Neural cell (in vitro differentiated cells): ENCODE measurements around the gene SHC1. TPM values are rescaled to one million over a fixed set of nuclear protein-coding genes. Genes with fewer than 3 reads are reported as not detected.

Source experiments
- H2AFZ ChIP-seq: fragments of 200-600, 300-800 bp; sonication (generic), shearing (Covaris generic); 2 replicates; pipeline ENCODE4 v1.6.0; 2014; ENCODE audit warnings: low read depth, mild to moderate bottlenecking, antibody characterized with exemption, low read length, moderate library complexity
- H3F3A ChIP-seq: fragments of 200-600 bp; shearing (Covaris generic); 2 replicates; pipeline ENCODE4 v1.6.1; 2016; ENCODE audit warnings: mild to moderate bottlenecking, moderate library complexity, mixed read lengths, antibody characterized with exemption, low read length; ENCODE audit not compliant: insufficient read depth, poor library complexity, severe bottlenecking
- H3K27ac ChIP-seq: fragments of 200-600, 300-800 bp; sonication (generic), shearing (Covaris generic); 2 replicates; pipeline ENCODE4 v1.5.1; 2014; ENCODE audit warnings: mild to moderate bottlenecking, low read length, moderate library complexity
- H3K27me3 ChIP-seq: fragments of 300-800, 200-600 bp; sonication (generic), shearing (Covaris generic); 2 replicates; pipeline ENCODE4 v1.6.0; 2014; ENCODE audit warnings: mild to moderate bottlenecking, low read depth, low read length, moderate library complexity; ENCODE audit not compliant: insufficient read depth
- H3K36me3 ChIP-seq: fragments of 300-800, 200-600 bp; sonication (generic), shearing (Covaris generic); 2 replicates; pipeline ENCODE4 v1.5.1; 2014; ENCODE audit warnings: mild to moderate bottlenecking, antibody characterized with exemption, low read length, moderate library complexity; ENCODE audit not compliant: insufficient read depth
- H3K4me2 ChIP-seq: fragments of 300-800, 200-600 bp; sonication (generic), shearing (Covaris generic); 2 replicates; pipeline ENCODE4 v1.6.0; 2014; ENCODE audit warnings: mild to moderate bottlenecking, low read length
- H3K4me3 ChIP-seq: fragments of 300-800, 200-600 bp; sonication (generic), shearing (Covaris generic); 2 replicates; pipeline ENCODE4 v1.5.1; 2014; ENCODE audit warnings: mild to moderate bottlenecking, low read length, moderate library complexity
- H3K79me2 ChIP-seq: fragments of 200-600 bp; shearing (Covaris generic); replicated peaks from 2 replicates; pipeline ENCODE4 v1.6.0; 2014; ENCODE audit warnings: mild to moderate bottlenecking, low read length, moderate library complexity; ENCODE audit not compliant: insufficient read depth
- H3K9ac ChIP-seq: fragments of 300-800, 200-600 bp; sonication (generic), shearing (Covaris generic); 2 replicates; pipeline ENCODE4 v1.6.1; 2016; ENCODE audit warnings: mild to moderate bottlenecking, low read length, mixed read lengths
- H3K9me2 ChIP-seq: fragments of 200-600 bp; shearing (Covaris generic); 2 replicates; pipeline ENCODE4 v1.6.1; 2016; ENCODE audit warnings: mild to moderate bottlenecking, low read length, mixed read lengths; ENCODE audit not compliant: insufficient read depth
- H3K9me3 ChIP-seq: fragments of 200-600, 300-800 bp; sonication (generic), shearing (Covaris generic); 2 replicates; pipeline ENCODE4 v1.6.1; 2016; ENCODE audit warnings: mild to moderate bottlenecking, mixed run types, low read length, moderate library complexity, mixed read lengths
- H4K20me1 ChIP-seq: fragments of 200-600 bp; shearing (Covaris generic); 2 replicates; pipeline ENCODE4 v1.6.1; 2016; ENCODE audit warnings: mild to moderate bottlenecking, mixed run types; ENCODE audit not compliant: insufficient read depth
- EP300 ChIP-seq: fragments of 450-650 bp; conservative IDR thresholded peaks from 2 replicates; pipeline ENCODE4 v1.6.1; 2014; ENCODE audit warnings: antibody characterized with exemption, mild to moderate bottlenecking, moderate library complexity; ENCODE audit not compliant: poor library complexity, severe bottlenecking
- EZH2 ChIP-seq: fragments of 200-600, 300-800 bp; shearing (Covaris generic), sonication (generic); IDR thresholded peaks from 2 replicates; pipeline ENCODE4 v1.6.1; 2014; ENCODE audit warnings: antibody characterized with exemption, low read length, borderline replicate concordance, mild to moderate bottlenecking; ENCODE audit not compliant: insufficient read depth, poor library complexity, severe bottlenecking
- MXI1 ChIP-seq: fragments of 450-650 bp; conservative IDR thresholded peaks from 2 replicates; pipeline ENCODE4 v1.6.1; 2014; ENCODE audit warnings: antibody characterized with exemption, mild to moderate bottlenecking; ENCODE audit not compliant: poor library complexity, severe bottlenecking
- POLR2AphosphoS5 ChIP-seq: IDR thresholded peaks from 2 replicates; pipeline ENCODE4 v1.6.1; 2012
- RAD21 ChIP-seq: fragments of 450-650 bp; conservative IDR thresholded peaks from 2 replicates; pipeline ENCODE4 v1.6.1; 2014; ENCODE audit warnings: antibody characterized with exemption, mild to moderate bottlenecking, moderate library complexity
- REST ChIP-seq: IDR thresholded peaks from 2 replicates; pipeline ENCODE4 v1.6.1; 2012; ENCODE audit warnings: borderline replicate concordance
- SMC3 ChIP-seq: fragments of 450-650 bp; conservative IDR thresholded peaks from 2 replicates; pipeline ENCODE4 v1.6.1; 2014; ENCODE audit warnings: antibody characterized with exemption, mild to moderate bottlenecking, moderate library complexity; ENCODE audit not compliant: poor library complexity
- TAF1 ChIP-seq: IDR thresholded peaks from 2 replicates; pipeline ENCODE4 v1.6.1; 2012; ENCODE audit warnings: low read depth
- polyA plus RNA-seq: library from polyadenylated mRNA; depleted of rRNA; stranded (reverse); fragments of >200 nt; gene quantifications from 2 replicates; pipeline ENCODE4 v1.2.3, GENCODE V29; 2014
- TF ChIP-seq, protein P1 (sequence below): fragments of 450-650 bp; IDR thresholded peaks from 2 replicates; pipeline ENCODE4 v1.5.1; 2014; ENCODE audit warnings: antibody characterized with exemption, mild to moderate bottlenecking, moderate library complexity; ENCODE audit not compliant: poor library complexity, severe bottlenecking

SHC1 gene
- polyA plus RNA-seq, 1 donor from 2014 or later, result 9.5 TPM

GRCh38 chr1:155004352-155005075, 34.0 kb upstream of the SHC1 start:
- Histone ChIP-seq H3F3A (no peaks in the 10 kb centered on the region), H3K4me3 (peak overlapping the region; percentile 58), H2AFZ (no peak overlapping the region), H3K4me2 (no peak overlapping the region), H3K27ac (no peak overlapping the region), H3K36me3 (no peaks in the 10 kb centered on the region), H3K9me2 (no peaks in the 10 kb centered on the region), H3K9ac (no peak overlapping the region), H3K27me3 (peaks cover 9% of the 10 kb centered on the region), H3K79me2 (no peaks in the 10 kb centered on the region), H4K20me1 (no peaks in the 10 kb centered on the region), H3K9me3 (no peaks in the 10 kb centered on the region)
- TF ChIP-seq REST (no peak), EZH2 (no peak), EP300 (no peak)
- TF ChIP-seq, protein P1, sequence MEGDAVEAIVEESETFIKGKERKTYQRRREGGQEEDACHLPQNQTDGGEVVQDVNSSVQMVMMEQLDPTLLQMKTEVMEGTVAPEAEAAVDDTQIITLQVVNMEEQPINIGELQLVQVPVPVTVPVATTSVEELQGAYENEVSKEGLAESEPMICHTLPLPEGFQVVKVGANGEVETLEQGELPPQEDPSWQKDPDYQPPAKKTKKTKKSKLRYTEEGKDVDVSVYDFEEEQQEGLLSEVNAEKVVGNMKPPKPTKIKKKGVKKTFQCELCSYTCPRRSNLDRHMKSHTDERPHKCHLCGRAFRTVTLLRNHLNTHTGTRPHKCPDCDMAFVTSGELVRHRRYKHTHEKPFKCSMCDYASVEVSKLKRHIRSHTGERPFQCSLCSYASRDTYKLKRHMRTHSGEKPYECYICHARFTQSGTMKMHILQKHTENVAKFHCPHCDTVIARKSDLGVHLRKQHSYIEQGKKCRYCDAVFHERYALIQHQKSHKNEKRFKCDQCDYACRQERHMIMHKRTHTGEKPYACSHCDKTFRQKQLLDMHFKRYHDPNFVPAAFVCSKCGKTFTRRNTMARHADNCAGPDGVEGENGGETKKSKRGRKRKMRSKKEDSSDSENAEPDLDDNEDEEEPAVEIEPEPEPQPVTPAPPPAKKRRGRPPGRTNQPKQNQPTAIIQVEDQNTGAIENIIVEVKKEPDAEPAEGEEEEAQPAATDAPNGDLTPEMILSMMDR, result no peak

DNA sequence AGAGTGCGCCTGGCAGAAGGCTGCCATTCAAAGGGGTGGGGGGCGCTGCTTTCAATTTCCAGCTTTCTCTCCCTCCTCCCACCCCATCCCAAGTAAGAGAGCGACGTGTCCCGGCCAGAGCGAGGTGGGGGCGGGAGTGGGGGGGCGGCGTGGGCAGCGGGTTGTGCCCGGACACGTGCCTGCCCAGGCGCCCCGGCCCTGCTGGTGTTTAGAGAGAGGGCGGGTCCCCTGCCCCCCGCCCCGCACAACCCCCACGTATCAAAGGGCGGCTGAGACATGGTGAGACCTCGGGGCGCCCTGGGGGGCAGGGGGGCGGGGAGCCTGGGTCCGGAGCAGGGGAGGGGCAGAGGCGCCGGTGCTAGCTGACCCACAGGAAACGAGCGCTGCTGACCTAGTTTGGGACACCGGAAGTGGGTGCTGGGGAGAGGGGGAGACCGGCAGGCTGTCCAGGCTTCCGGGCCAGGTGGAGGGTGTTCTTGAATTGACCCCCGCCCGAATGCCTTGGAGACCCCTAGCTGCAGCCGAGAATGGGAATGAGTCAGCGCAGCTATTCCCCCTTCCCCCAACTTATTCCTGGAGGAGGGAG, 33.3 kb upstream of the SHC1 start:
- peak overlapping the region; percentile 58 for H3K4me3 ChIP-seq
- no peak overlapping the region for H2AFZ ChIP-seq
- H3K9me2 ChIP-seq, result no peaks in the 10 kb centered on the region
- no peak overlapping the region for H3K27ac ChIP-seq
- H3K27me3 ChIP-seq, result peaks cover 9% of the 10 kb centered on the region
- no peaks in the 10 kb centered on the region for H4K20me1 ChIP-seq
- TF ChIP-seq, protein P1, result no peak
- no peak for TF ChIP-seq RAD21
- TF ChIP-seq SMC3, result no peak
- no peak for TF ChIP-seq REST
- TF ChIP-seq TAF1, result no peak
- TF ChIP-seq EZH2, result no peak
- no peak for TF ChIP-seq POLR2AphosphoS5
- no peak for TF ChIP-seq MXI1
- no peaks in the 10 kb centered on the region for H3K79me2 ChIP-seq
- H3K4me2 ChIP-seq, result no peak overlapping the region
- peak overlapping the region; percentile 36 for H3K9ac ChIP-seq
- peaks cover 3% of the 10 kb centered on the region for H3F3A ChIP-seq
- H3K9me3 ChIP-seq, result no peaks in the 10 kb centered on the region
- H3K36me3 ChIP-seq, result no peaks in the 10 kb centered on the region
